Smooth muscle cell of bladder (primary cell): Measurements from ENCODE around the gene STAMBPL1. TPM values are rescaled to one million over a fixed set of nuclear protein-coding genes. Genes with fewer than 3 reads are reported as not detected.

Experiments
- total RNA-seq: library from RNA; depleted of rRNA; stranded (reverse); fragments of >200 nt; gene quantifications from 2 replicates; pipeline ENCODE4 v1.2.3, GENCODE V29; 2014

STAMBPL1 gene
- 27.2 and 27.3 TPM in 2 replicates for total RNA-seq

GRCh38 chr10:88879534-88880281 lies at the start of gene STAMBPL1:
STAMBPL1 (plus strand) TSS chr10:88880245; CDS start chr10:88901709, 21,464 bp downstream.

GRCh38 chr10:88851706-88852105 lies 28.3 kb upstream of the STAMBPL1 start, which contains the start of gene ANKRD22:
ANKRD22 (minus strand) TSS chr10:88851844; CDS start chr10:88851607, 237 bp downstream.

GRCh38 chr10:88952647-88953111 lies 72.6 kb downstream of the STAMBPL1 start, which contains the start of gene ACTA2:
ACTA2 (minus strand) TSS chr10:88952773; CDS start chr10:88948930, 3,843 bp downstream.

Other genes starting within 250 kb of the STAMBPL1 start
- not detected in 2 replicates for gene LIPF, start 215.8 kb upstream of the STAMBPL1 start, total RNA-seq
- gene LIPK, start 174.0 kb upstream of the STAMBPL1 start, total RNA-seq: not detected in 2 replicates
- not detected in 2 replicates for gene LIPN, start 120.2 kb upstream of the STAMBPL1 start, total RNA-seq
- not detected in 2 replicates for gene LIPM, start 77.5 kb upstream of the STAMBPL1 start, total RNA-seq
- gene ANKRD22, start 28.4 kb upstream of the STAMBPL1 start, total RNA-seq: not detected in 2 replicates
- 175 and 269 TPM in 2 replicates for gene ACTA2, start 72.5 kb downstream of the STAMBPL1 start, total RNA-seq
- 61.8 and 67.6 TPM in 2 replicates for gene FAS, start 110.6 kb downstream of the STAMBPL1 start, total RNA-seq